ENCODE data around the gene SRSF2. TPM values are rescaled to one million over a fixed set of nuclear protein-coding genes. Genes with fewer than 3 reads are reported as not detected.
A peak's percentile ranks its signal among the peaks of the same experiment; 100 is the strongest.

SRSF2 gene
- total and polyA plus RNA-seq, 9 of the 15 experiments (the other 6 are each of a cell fraction or from before 2014, with no cell fraction given) = 161 to 583 (median 393) TPM

- TF ChIP-seq ETV6 (IDR thresholded peaks at IDR 0.05; ENCODE audit: borderline replicate concordance in 1 of 2, low read depth in 2 of 2, low read length in 1 of 2) = peak in 1 of 2 experiments; percentile 53; a peak in 1 of 4 replicates
- TF ChIP-seq ETV6 (CRISPR knock-in tag; IDR thresholded peaks at IDR 0.05; ENCODE audit: borderline replicate concordance) = peak; percentile 90
- 0 out of 2 replicates have a peak, but pooled peaks have one; percentile 55 for TF ChIP-seq KDM2B (CRISPR knock-in tag; IDR thresholded peaks at IDR 0.05)
- TF ChIP-seq ATF6 (CRISPR knock-in tag; IDR thresholded peaks at IDR 0.05) = peak; percentile 90
- no peak for TF ChIP-seq RAD51 (IDR thresholded peaks at IDR 0.05; ENCODE audit: borderline replicate concordance, low read depth)
- peak; percentile 77; the same call in 1 of the 2 replicates for TF ChIP-seq ZNF384 (IDR thresholded peaks at IDR 0.05; ENCODE audit: low read depth, low read length)
- TF ChIP-seq LARP7 (IDR thresholded peaks at IDR 0.05) = 0 out of 2 replicates have a peak, but pooled peaks have one; percentile 39
- peak; percentile 71 for TF ChIP-seq RNF2 (IDR thresholded peaks at IDR 0.05)
- no peak for TF ChIP-seq LEF1 (IDR thresholded peaks at IDR 0.05)
- TF ChIP-seq COPS2 (conservative IDR thresholded peaks at IDR 0.05) = no peak
- TF ChIP-seq ZFX (CRISPR knock-in tag; IDR thresholded peaks at IDR 0.05) = peak; percentile 98
- no peak for TF ChIP-seq ZNF518B (CRISPR knock-in tag; IDR thresholded peaks at IDR 0.05)
- TF ChIP-seq HNRNPK (IDR thresholded peaks at IDR 0.05; ENCODE audit: low read depth, low read length, poor library complexity, severe bottlenecking) = no peak
- TF ChIP-seq ZNF717 (CRISPR knock-in tag; IDR thresholded peaks at IDR 0.05) = no peak
- 0 out of 4 replicates have a peak, but pooled peaks of 1 of the 2 experiments have one; percentile 77 for TF ChIP-seq SRF (CRISPR knock-in tag; IDR thresholded peaks at IDR 0.05)
- peak; percentile 100 for TF ChIP-seq E2F1 (CRISPR knock-in tag; IDR thresholded peaks at IDR 0.05)
- TF ChIP-seq ID3 (CRISPR knock-in tag; IDR thresholded peaks at IDR 0.05) = no peak
- peak; percentile 89 for TF ChIP-seq ID3 (tag; IDR thresholded peaks at IDR 0.05)
- TF ChIP-seq PRMT5 (CRISPR knock-in tag; IDR thresholded peaks at IDR 0.05) = no peak
- TF ChIP-seq JUN (IDR thresholded peaks at IDR 0.05; ENCODE audit: borderline replicate concordance, low read depth, low read length) = no peak; the same call in 1 of the 2 replicates
- TF ChIP-seq JUN (CRISPR knock-in tag; IDR thresholded peaks at IDR 0.05; ENCODE audit: borderline replicate concordance) = no peak
- no peak for TF ChIP-seq SREBF2 (CRISPR knock-in tag; IDR thresholded peaks at IDR 0.05)
- TF ChIP-seq SRSF3 (IDR thresholded peaks at IDR 0.05; ENCODE audit: insufficient read depth, low read length) = no peak; the same call in 1 of the 2 replicates
Observed at GRCh38 chr17:76737082-76737675, at the start of gene SRSF2 (continued).

Data from K562 (cell line).